SK-N-MC (cell line): ENCODE measurements around the gene SYT12.

Source experiments
- FOXP2 ChIP-seq: optimal IDR thresholded peaks from 2 replicates; pipeline ENCODE3; 2011; ENCODE audit warnings: mild to moderate bottlenecking, moderate library complexity; ENCODE audit not compliant: insufficient read depth; ENCODE audit errors: extremely low read length, control extremely low read depth
- POLR2AphosphoS5 ChIP-seq: IDR thresholded peaks from 2 replicates; pipeline ENCODE4 v1.6.1; 2012; ENCODE audit warnings: mild to moderate bottlenecking, low read depth, low read length, borderline replicate concordance

DNA sequence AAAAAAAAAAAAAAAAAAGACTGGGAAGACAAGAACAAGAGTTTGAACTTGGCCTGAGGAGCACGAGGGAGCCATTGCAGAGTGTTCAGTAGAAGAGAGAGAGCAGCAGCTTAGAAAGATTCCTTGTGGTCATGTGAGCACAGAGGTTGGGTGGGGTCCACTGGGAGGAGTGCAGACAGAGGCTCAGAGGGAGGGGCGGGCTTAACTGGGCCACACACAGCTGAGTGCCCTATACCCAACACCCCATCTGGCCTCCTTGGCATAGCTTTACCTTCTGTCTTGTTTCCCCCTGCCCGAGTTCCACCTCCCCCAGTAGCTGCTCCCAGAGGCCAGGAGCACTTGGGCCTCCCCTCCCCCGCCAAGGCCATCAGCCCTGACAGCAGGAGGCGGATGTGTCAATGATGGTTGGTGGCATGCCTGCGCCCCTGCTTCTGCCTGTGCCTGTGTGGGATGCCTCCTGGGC, 35.7 kb upstream of the SYT12 start:
- TF ChIP-seq POLR2AphosphoS5, result no peak
- no peak for TF ChIP-seq FOXP2
